Measurements from ENCODE around the gene TARBP1. TPM values are rescaled to one million over a fixed set of nuclear protein-coding genes. Genes with fewer than 3 reads are reported as not detected.

Gene TARBP1
- total and polyA plus RNA-seq, 2 of the 8 experiments (the other 6 are each of a cell fraction or from before 2014, with no cell fraction given): 21.9 to 32.3 TPM

DNA sequence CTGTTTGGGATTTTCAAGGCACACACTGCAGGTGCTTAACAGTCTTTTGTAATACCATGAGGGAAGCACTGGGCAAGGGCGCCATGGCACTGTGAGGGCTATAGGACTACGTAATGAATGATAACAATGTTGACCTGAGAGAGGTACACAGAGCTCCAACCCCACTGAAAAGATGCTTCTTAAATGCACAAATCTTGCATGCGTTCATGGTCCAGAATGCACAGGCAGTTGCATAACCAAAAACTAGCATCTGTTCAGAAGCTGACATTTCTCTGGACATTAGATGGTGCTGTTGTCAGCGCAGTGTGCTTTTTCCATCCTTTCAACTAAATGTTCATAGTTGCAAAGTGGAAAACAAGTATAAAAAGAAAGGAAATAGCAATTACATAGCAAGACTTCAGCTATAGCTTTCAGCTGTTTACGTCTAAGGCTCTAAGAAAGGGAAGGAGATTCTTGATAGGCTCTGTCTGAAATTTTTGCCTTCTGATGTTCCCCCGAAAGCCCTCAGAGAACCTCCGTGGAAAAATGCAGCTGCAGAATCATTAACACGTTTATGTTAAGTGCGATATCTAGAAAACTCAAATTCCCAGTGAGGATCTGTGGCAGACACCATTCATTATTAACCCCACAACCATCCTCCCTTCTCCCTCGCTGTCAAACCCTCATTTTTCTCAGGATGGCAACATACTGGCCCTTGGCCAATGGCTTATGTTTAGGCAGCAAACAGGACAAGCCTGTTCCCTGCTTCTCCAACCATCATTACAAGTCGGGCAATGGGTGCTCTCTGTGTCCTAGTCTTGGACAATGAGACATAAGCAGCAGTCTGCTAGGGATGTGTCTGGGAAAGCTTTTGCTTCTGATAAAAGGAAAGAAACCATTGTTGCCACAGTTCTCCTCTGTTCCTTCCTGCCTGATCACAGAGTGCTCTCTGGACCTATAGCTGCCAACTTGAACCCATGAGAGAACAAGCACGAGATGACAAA lies 8.2 kb upstream of the TARBP1 start (continued):
- TF ChIP-seq, protein P1, sequence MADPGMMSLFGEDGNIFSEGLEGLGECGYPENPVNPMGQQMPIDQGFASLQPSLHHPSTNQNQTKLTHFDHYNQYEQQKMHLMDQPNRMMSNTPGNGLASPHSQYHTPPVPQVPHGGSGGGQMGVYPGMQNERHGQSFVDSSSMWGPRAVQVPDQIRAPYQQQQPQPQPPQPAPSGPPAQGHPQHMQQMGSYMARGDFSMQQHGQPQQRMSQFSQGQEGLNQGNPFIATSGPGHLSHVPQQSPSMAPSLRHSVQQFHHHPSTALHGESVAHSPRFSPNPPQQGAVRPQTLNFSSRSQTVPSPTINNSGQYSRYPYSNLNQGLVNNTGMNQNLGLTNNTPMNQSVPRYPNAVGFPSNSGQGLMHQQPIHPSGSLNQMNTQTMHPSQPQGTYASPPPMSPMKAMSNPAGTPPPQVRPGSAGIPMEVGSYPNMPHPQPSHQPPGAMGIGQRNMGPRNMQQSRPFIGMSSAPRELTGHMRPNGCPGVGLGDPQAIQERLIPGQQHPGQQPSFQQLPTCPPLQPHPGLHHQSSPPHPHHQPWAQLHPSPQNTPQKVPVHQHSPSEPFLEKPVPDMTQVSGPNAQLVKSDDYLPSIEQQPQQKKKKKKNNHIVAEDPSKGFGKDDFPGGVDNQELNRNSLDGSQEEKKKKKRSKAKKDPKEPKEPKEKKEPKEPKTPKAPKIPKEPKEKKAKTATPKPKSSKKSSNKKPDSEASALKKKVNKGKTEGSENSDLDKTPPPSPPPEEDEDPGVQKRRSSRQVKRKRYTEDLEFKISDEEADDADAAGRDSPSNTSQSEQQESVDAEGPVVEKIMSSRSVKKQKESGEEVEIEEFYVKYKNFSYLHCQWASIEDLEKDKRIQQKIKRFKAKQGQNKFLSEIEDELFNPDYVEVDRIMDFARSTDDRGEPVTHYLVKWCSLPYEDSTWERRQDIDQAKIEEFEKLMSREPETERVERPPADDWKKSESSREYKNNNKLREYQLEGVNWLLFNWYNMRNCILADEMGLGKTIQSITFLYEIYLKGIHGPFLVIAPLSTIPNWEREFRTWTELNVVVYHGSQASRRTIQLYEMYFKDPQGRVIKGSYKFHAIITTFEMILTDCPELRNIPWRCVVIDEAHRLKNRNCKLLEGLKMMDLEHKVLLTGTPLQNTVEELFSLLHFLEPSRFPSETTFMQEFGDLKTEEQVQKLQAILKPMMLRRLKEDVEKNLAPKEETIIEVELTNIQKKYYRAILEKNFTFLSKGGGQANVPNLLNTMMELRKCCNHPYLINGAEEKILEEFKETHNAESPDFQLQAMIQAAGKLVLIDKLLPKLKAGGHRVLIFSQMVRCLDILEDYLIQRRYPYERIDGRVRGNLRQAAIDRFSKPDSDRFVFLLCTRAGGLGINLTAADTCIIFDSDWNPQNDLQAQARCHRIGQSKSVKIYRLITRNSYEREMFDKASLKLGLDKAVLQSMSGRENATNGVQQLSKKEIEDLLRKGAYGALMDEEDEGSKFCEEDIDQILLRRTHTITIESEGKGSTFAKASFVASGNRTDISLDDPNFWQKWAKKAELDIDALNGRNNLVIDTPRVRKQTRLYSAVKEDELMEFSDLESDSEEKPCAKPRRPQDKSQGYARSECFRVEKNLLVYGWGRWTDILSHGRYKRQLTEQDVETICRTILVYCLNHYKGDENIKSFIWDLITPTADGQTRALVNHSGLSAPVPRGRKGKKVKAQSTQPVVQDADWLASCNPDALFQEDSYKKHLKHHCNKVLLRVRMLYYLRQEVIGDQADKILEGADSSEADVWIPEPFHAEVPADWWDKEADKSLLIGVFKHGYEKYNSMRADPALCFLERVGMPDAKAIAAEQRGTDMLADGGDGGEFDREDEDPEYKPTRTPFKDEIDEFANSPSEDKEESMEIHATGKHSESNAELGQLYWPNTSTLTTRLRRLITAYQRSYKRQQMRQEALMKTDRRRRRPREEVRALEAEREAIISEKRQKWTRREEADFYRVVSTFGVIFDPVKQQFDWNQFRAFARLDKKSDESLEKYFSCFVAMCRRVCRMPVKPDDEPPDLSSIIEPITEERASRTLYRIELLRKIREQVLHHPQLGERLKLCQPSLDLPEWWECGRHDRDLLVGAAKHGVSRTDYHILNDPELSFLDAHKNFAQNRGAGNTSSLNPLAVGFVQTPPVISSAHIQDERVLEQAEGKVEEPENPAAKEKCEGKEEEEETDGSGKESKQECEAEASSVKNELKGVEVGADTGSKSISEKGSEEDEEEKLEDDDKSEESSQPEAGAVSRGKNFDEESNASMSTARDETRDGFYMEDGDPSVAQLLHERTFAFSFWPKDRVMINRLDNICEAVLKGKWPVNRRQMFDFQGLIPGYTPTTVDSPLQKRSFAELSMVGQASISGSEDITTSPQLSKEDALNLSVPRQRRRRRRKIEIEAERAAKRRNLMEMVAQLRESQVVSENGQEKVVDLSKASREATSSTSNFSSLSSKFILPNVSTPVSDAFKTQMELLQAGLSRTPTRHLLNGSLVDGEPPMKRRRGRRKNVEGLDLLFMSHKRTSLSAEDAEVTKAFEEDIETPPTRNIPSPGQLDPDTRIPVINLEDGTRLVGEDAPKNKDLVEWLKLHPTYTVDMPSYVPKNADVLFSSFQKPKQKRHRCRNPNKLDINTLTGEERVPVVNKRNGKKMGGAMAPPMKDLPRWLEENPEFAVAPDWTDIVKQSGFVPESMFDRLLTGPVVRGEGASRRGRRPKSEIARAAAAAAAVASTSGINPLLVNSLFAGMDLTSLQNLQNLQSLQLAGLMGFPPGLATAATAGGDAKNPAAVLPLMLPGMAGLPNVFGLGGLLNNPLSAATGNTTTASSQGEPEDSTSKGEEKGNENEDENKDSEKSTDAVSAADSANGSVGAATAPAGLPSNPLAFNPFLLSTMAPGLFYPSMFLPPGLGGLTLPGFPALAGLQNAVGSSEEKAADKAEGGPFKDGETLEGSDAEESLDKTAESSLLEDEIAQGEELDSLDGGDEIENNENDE (IDR thresholded peaks at IDR 0.05; ENCODE audit: insufficient replicate concordance, low read length): no peak
- TF ChIP-seq MAFK (IDR thresholded peaks at IDR 0.05; ENCODE audit: low read depth, low read length) (no peak), KDM4A (IDR thresholded peaks at IDR 0.05; ENCODE audit: low read depth, low read length, severe bottlenecking) (no peak), JUND (IDR thresholded peaks at IDR 0.05; ENCODE audit: low read length) (no peak), CEBPB (IDR thresholded peaks at IDR 0.05; ENCODE audit: low read depth, low read length) (no peak), SRF (IDR thresholded peaks at IDR 0.05; ENCODE audit: low read depth, low read length) (no peak), CHD1 (IDR thresholded peaks at IDR 0.05; ENCODE audit: low read depth, low read length) (no peak), KDM5A (IDR thresholded peaks at IDR 0.05; ENCODE audit: low read length) (no peak)
